Lower leg skin (tissue), 3 donors: ENCODE results near the gene KLHDC4.

ENCODE experiments used
- POLR2A ChIP-seq, 2 donors: fragments of 450-650 bp; IDR thresholded peaks; one replicate each; pipeline ENCODE4 v1.6.1; 2016 to 2017; ENCODE audit warnings: antibody characterized with exemption in 2 of 2, mild to moderate bottlenecking in 1 of 2, moderate library complexity in 1 of 2
- TF ChIP-seq, protein P1 (sequence below), 3 donors: fragments of 450-650 bp; IDR thresholded peaks; one replicate each; pipeline ENCODE4 v1.5.1; 2016; ENCODE audit warnings: antibody characterized with exemption in 3 of 3, mild to moderate bottlenecking in 3 of 3, moderate library complexity in 2 of 3

DNA sequence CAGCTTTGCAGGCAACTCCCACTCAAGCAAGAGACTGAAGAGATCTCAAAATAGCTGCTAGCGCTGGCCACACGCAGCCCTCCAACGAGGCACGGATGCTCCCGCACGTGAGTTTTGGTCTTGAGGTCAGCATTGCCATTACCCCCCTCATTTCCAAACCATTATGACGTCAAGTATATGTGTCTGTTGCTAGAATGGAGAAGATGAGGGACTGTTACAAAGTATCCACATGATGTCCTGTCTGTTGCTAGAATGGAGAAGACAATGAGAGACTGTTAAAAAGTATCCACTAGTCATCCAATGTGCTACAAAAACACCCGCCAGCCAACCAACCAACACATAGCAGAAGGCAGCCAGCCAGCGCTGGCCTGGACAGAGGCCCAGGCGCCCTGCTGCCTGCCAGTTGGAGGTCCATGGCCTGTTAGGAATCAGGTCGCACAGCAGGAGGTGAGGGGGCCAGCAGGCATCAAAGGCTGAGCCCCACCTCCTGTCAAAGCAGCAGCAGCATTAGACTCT is 24.8 kb downstream of the KLHDC4 start:
- TF ChIP-seq, protein P1, sequence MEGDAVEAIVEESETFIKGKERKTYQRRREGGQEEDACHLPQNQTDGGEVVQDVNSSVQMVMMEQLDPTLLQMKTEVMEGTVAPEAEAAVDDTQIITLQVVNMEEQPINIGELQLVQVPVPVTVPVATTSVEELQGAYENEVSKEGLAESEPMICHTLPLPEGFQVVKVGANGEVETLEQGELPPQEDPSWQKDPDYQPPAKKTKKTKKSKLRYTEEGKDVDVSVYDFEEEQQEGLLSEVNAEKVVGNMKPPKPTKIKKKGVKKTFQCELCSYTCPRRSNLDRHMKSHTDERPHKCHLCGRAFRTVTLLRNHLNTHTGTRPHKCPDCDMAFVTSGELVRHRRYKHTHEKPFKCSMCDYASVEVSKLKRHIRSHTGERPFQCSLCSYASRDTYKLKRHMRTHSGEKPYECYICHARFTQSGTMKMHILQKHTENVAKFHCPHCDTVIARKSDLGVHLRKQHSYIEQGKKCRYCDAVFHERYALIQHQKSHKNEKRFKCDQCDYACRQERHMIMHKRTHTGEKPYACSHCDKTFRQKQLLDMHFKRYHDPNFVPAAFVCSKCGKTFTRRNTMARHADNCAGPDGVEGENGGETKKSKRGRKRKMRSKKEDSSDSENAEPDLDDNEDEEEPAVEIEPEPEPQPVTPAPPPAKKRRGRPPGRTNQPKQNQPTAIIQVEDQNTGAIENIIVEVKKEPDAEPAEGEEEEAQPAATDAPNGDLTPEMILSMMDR (IDR thresholded peaks at IDR 0.05): no peak
- no peak for TF ChIP-seq POLR2A (IDR thresholded peaks at IDR 0.05)
